ENCODE measurements around the gene TAAR6. TPM values are rescaled to one million over a fixed set of nuclear protein-coding genes. Genes with fewer than 3 reads are reported as not detected.

Gene TAAR6
- total RNA-seq, result not detected

GRCh38 chr6:132570221-132570777 is at the start of gene TAAR6:
TAAR6 (plus strand) TSS chr6:132570322; CDS start chr6:132570322, 0 bp downstream.
- no peak for DNase-seq
- intact Hi-C loops (cut with DNase I; ENCODE audit: low total_unique reads), result no loop called here
- Histone ChIP-seq H3K4me1 (no peaks in the 10 kb centered on the region), H3K36me3 (no peaks in the 10 kb centered on the region), H3K9me3 (no peaks in the 10 kb centered on the region), H3K27me3 (peaks cover 7% of the 10 kb centered on the region), H3K4me3 (no peak within 1 kb of the TSS), H3K27ac (no peak within 1 kb of the TSS)
- WGBS, 2 donors (ENCODE audit: low coverage in 1 of 2), result 77 to 82% methylated on average over 14 to 15 of the region's 15 CpGs
- in situ Hi-C loops (cut with MboI; ENCODE audit: low pct_ligation_motif_present in 1 of 4, low pct_unique_long_range_greater_than_20kb in 1 of 4, low sequenced_read_pairs in 3 of 4), result no loop called here
- no peak for TF ChIP-seq POLR2AphosphoS5 (IDR thresholded peaks at IDR 0.05)
- no peak for TF ChIP-seq POLR2A (IDR thresholded peaks at IDR 0.05)
- TF ChIP-seq, protein P1, sequence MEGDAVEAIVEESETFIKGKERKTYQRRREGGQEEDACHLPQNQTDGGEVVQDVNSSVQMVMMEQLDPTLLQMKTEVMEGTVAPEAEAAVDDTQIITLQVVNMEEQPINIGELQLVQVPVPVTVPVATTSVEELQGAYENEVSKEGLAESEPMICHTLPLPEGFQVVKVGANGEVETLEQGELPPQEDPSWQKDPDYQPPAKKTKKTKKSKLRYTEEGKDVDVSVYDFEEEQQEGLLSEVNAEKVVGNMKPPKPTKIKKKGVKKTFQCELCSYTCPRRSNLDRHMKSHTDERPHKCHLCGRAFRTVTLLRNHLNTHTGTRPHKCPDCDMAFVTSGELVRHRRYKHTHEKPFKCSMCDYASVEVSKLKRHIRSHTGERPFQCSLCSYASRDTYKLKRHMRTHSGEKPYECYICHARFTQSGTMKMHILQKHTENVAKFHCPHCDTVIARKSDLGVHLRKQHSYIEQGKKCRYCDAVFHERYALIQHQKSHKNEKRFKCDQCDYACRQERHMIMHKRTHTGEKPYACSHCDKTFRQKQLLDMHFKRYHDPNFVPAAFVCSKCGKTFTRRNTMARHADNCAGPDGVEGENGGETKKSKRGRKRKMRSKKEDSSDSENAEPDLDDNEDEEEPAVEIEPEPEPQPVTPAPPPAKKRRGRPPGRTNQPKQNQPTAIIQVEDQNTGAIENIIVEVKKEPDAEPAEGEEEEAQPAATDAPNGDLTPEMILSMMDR (IDR thresholded peaks at IDR 0.05), result no peak
- no peak for TF ChIP-seq EP300 (IDR thresholded peaks at IDR 0.05; ENCODE audit: low read depth)

DNA sequence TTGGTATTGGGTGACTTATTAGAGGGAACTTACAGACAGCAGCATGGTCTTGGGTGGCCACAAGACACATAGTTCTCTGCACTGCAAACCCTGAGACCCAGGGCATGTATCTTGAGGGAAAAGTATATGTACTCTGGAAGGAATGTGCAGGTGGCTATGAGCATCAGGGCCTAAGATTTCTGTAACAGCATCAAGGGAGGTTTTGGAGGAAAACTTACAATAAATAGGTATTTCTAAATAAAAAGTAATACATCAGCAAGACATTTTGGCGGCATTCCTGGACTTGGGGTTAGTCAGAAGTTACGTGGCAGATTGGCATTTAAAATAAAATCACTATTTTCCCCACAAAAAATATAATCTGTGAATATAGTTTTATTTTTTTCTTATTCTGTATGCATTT is 49.2 kb upstream of the TAAR6 start:
- no peak for TF ChIP-seq EP300 (IDR thresholded peaks at IDR 0.05; ENCODE audit: low read depth)
- TF ChIP-seq POLR2A (IDR thresholded peaks at IDR 0.05), result no peak
- TF ChIP-seq, protein P1 (IDR thresholded peaks at IDR 0.05), result no peak
- no peak for TF ChIP-seq POLR2AphosphoS5 (IDR thresholded peaks at IDR 0.05)
- no peak for DNase-seq
- Histone ChIP-seq H3K4me3 (no peak overlapping the region), H3K4me1 (no peaks in the 10 kb centered on the region), H3K27me3 (no peaks in the 10 kb centered on the region), H3K9me3 (no peaks in the 10 kb centered on the region), H3K27ac (no peak overlapping the region), H3K36me3 (no peaks in the 10 kb centered on the region)
- intact Hi-C loops (cut with DNase I; ENCODE audit: low total_unique reads), result no loop called here
- in situ Hi-C loops (cut with MboI; ENCODE audit: low pct_ligation_motif_present in 1 of 4, low pct_unique_long_range_greater_than_20kb in 1 of 4, low sequenced_read_pairs in 3 of 4), result no loop called here
- 45 to 79% methylated on average over 2 of the region's 2 CpGs for WGBS, 2 donors (ENCODE audit: low coverage in 1 of 2)

DNA sequence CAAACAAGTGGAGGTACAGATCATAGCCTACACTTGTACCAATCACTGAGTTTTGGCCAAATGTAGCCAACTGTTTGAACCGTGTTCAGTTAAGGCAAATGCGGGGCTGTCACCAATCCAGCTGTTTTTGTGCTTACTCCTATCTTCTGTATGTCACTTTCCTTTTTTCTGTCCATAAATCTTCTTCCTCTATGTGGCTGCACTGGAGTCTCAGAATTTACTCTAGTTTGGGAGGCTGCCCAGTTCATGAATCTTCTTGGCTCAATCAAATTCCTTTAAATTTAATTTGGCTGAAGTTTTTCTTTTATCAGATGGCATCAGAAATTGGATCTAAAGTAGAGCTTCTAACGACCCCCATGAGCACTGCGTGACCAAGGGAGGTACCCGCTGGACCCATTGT is 45.5 kb upstream of the TAAR6 start:
- no peak overlapping the region for H3K4me3 ChIP-seq
- no peak overlapping the region for H3K27ac ChIP-seq
- TF ChIP-seq POLR2AphosphoS5 (IDR thresholded peaks at IDR 0.05) (no peak), POLR2A (IDR thresholded peaks at IDR 0.05) (no peak), EP300 (IDR thresholded peaks at IDR 0.05; ENCODE audit: low read depth) (no peak)
- TF ChIP-seq, protein P1 (IDR thresholded peaks at IDR 0.05), result no peak
- intact Hi-C loops (cut with DNase I; ENCODE audit: low total_unique reads), result no loop called here
- H3K36me3 ChIP-seq, result no peaks in the 10 kb centered on the region
- 90 to 93% methylated on average over 5 of the region's 5 CpGs for WGBS, 2 donors (ENCODE audit: low coverage in 1 of 2)
- no peak for DNase-seq
- no peaks in the 10 kb centered on the region for H3K4me1 ChIP-seq
- in situ Hi-C loops (cut with MboI; ENCODE audit: low pct_ligation_motif_present in 1 of 4, low pct_unique_long_range_greater_than_20kb in 1 of 4, low sequenced_read_pairs in 3 of 4), result loop anchor here (25.0 kb wide), 2 partner anchors 238 to 263 kb away; partner anchors contain the start of genes VNN2 (in 3 of the 4) and SLC18B1 (in 1 of the 4)
- H3K27me3 ChIP-seq, result no peaks in the 10 kb centered on the region
- H3K9me3 ChIP-seq, result no peaks in the 10 kb centered on the region

DNA sequence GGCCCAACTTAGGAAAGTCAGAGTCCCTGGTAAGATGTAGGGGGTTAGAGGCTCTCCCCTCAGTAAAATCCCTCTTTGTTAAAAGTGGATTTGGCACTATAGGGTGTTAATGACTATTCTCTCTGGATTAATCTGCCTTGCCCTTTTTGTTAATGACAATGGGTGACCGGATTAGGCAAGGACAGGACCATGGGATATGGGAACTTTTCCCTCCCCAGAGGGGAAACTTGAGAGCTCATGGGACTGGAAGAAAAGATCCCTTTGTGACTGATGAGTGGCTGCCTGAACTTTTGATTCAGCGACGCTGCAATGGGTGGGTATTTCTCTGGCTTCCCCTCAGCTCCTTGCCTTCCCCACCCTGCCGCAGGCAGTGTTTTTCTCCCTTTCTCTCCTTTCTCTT is 44.3 kb upstream of the TAAR6 start:
- no peaks in the 10 kb centered on the region for H3K36me3 ChIP-seq
- no peak overlapping the region for H3K4me3 ChIP-seq
- WGBS, 2 donors (ENCODE audit: low coverage in 1 of 2), result 71 to 98% methylated on average over 4 of the region's 4 CpGs
- intact Hi-C loops (cut with DNase I; ENCODE audit: low total_unique reads) (no loop called here), in situ Hi-C loops (cut with MboI; ENCODE audit: low pct_ligation_motif_present in 1 of 4, low pct_unique_long_range_greater_than_20kb in 1 of 4, low sequenced_read_pairs in 3 of 4) (loop anchor here (25.0 kb wide), 2 partner anchors 236 to 261 kb away; partner anchors contain the start of genes VNN2 (in 3 of the 4) and SLC18B1 (in 1 of the 4))
- no peak overlapping the region for H3K27ac ChIP-seq
- no peaks in the 10 kb centered on the region for H3K9me3 ChIP-seq
- no peak for DNase-seq
- TF ChIP-seq, protein P1 (IDR thresholded peaks at IDR 0.05), result no peak
- TF ChIP-seq POLR2AphosphoS5 (IDR thresholded peaks at IDR 0.05) (no peak), POLR2A (IDR thresholded peaks at IDR 0.05) (no peak), EP300 (IDR thresholded peaks at IDR 0.05; ENCODE audit: low read depth) (no peak)
- H3K4me1 ChIP-seq, result peaks cover 0 to 4% (median 2%) of the 10 kb centered on the region in 4 donors
- H3K27me3 ChIP-seq, result no peaks in the 10 kb centered on the region

All from transverse colon (tissue), 4 donors.